ENCODE results near the gene MOG.

The MOG gene

GRCh38 chr6:29676981-29677601 is 20.2 kb downstream of the MOG start:
- DNase-seq (ENCODE audit: low spot score), result no peak

GRCh38 chr6:29678114-29678513 is 21.2 kb downstream of the MOG start:
- DNase-seq (ENCODE audit: low spot score), result no peak

- DNase-seq (ENCODE audit: low spot score), result no peak
Observed at GRCh38 chr6:29679962-29680361, 23.1 kb downstream of the MOG start.

DNA sequence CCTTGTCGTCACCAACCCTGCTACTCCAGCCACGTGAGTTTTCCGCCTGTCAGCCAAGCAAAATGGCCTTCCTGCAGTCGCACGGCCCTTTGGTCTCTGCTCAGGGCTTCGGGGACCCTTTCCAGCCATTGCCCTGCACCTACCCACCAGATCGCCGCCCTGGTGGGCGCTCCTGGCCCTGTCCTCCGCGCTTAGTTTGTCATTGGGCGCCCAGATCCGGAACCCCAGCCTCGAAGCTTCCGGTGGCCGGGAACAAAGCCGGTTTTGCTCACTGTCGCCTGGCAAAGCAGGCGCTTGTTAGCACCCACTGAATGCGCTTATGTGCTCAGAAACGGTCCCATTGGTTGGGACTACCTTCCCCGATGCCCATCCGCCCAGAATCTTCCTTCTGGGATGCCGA is 23.5 kb downstream of the MOG start:
- DNase-seq (ENCODE audit: low spot score), result no peak

DNA sequence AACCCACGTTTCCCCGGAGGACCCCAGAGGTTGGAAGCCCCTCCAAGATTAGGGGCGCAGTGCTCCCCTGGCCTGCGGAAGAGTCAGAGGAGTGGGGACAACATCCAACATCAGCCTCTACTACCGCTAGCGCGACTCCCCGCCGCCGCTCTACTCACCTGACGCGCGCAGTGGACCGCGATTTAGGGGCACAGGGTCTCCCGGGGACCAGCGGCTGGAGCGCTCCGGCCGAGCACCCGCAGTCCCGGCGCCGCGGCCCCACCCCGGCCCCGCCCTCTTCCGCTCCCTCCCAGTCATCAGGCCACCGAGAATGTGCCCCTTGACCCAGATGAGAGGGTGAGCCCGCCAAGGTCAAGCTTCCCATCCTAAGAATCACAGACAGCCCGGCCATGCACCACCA is 24.0 kb downstream of the MOG start, which contains the start of gene ZFP57:
TSS of gene ZFP57 (minus strand) at position 249 of the 400 bp plus-strand sequence. CDS start 4,149 bp downstream, outside the sequence.
- no peak for DNase-seq (ENCODE audit: low spot score)

DNA sequence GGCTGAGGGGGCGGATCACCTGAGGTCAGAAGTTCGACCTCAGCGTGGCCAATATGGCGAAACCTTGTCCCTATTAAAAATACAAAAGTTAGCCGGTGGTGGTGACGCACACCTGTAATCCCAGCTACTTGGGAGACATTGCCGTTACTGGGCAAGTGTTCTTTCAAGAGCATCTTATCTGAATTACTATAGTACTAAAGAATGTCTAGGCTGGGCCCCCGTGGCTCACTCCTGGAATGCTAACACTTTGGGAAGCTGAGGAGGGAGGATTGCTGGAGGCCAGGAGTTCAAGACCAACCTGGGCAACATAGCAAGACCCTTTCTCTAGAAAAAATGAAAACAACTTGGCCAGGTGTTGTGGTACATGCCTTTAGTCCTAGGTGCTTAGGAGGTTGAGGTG is 24.9 kb downstream of the MOG start:
- DNase-seq (ENCODE audit: low spot score), result no peak

DNA sequence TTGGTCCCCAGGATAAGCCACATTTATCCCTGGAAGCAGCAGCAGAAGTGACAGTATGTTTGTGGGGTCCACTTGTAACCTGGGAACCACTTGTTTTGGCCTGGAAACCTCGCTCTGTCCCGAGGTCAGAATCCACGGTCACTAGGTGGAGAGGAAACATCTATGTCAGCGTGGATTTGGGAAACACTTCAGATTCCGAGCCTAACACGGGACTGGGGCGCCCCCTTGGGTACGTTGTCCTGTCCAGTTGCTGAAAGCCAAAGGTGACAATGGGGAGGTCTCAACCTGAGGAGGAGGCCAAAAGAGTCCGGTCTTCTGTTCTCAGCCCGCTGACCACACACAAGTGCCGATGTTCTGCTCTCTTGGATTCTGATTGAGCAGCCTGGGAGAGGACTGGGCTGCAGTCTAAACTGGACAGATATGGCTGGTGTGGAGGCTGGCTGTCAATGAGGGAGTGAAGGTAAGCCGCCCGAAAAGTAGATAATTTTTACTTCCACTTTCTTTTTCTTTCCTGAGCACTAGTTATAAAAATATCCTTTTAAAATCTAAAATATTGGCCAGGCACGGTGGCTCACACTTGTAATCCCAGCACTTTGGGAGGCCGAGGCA is 28.9 kb downstream of the MOG start:
- DNase-seq (ENCODE audit: low spot score), result no peak

DNA sequence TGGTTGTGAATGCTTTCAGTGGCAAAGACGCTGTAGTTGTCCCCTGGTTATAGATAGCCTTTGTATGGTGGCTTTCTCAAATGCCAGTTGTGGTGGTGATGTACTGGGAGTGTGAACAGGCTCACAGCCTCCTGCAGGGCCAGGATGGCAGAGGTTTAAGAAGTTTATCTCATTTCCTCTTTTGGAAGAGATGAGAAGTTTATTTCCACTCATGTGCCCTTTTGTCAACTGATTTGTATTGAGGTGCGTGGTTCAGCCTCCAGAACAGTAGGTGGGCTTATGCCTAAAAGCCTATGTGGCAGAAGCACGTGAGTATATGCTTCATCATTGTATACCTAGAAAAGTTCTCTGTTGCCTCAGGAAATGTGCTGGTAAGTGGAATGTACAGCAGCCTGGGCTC is 37.7 kb downstream of the MOG start:
- no peak for DNase-seq (ENCODE audit: low spot score)

DNA sequence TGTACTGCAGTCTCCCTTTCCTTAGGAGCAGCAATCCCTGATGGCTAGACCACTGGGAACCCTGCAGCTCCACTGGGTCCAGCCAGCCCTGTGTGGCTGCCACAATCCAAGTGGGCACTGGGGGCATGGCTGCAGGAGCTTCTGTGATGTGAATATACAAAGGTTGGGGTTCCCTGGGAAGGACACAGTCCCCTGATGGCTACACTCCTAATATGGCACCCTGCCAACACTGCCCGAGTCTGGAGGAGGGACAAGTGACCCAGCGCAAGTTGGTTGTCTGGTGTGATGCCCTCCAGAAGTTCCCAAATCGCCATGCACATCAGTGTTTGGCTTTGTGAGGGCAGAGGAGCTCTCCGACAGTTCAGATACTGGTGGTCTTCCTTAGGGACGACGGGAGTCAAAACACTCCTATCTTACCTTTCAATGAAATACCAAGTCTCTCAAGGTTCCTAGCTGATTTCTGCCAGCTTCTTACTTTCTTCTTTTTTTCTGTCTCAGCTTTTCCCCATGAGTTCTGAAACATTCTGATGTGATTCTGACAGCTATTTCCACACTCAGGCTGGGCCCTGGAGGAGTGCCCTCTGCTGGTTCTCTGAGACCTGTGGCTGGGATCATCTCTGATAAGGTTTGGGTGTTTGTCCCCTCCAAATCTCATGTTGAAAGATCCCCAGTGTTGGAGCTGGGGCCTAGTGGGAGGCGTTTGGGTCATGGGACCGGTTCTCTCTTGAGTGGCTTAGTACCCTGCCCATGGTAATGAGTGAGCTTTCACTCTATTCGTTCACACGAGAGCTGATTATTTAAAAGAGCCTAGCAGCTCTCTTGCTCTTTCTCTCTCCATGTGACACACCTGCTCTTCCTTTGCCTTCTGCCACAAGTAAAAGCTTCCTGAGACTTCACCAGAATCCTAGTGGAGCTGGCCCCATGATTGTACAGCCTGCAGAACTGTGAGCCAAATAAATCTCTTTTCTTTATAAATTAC is 39.5 kb downstream of the MOG start:
- DNase-seq (ENCODE audit: low spot score), result no peak

- DNase-seq (ENCODE audit: low spot score), result no peak
Observed at GRCh38 chr6:29702519-29703103, 45.7 kb downstream of the MOG start.

DNA sequence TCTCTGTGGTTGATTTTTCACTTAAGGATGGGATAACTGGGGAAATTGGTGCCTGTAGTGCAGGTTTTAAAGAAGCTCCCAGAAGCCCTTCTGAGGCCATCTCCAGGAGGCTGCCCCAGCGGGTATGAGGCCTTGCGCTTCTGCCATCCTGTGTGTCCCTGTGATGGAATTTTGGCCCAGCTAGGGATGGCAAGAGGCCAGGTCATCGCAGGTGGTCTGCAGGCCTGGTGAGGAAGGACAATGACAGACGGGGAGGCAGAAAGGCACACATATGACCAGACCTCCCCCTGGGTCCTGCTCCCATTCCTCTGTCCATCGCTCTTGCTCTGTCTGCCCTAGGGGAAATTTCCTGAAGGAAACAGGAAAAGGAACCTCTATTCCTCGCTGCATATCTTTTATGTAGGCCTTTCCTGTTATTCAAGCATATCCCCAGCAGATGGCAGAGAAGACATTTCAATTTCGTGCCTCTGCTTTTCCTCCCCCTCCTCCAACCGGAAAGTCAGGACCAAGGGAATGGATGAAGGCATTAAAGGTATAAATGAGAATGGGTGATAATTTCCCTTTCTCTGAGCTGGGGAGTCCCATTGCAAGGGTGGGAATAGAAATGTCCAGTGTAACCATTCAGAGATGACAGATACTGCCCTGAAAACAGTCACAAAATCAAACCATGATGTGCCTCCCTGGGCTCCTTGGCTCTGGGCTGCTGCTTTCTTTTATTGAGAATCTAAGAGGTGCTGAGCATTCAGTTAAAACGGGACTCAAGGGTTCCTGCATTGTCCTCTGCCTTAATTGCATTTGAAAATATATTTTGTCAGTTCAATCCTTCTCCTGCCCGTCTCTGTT is 48.7 kb downstream of the MOG start:
- no peak for DNase-seq (ENCODE audit: low spot score)

GRCh38 chr6:29708432-29709179 is 51.7 kb downstream of the MOG start:
- no peak for DNase-seq (ENCODE audit: low spot score)

GRCh38 chr6:29709188-29709587 is 52.3 kb downstream of the MOG start:
- DNase-seq (ENCODE audit: low spot score), result no peak

DNA sequence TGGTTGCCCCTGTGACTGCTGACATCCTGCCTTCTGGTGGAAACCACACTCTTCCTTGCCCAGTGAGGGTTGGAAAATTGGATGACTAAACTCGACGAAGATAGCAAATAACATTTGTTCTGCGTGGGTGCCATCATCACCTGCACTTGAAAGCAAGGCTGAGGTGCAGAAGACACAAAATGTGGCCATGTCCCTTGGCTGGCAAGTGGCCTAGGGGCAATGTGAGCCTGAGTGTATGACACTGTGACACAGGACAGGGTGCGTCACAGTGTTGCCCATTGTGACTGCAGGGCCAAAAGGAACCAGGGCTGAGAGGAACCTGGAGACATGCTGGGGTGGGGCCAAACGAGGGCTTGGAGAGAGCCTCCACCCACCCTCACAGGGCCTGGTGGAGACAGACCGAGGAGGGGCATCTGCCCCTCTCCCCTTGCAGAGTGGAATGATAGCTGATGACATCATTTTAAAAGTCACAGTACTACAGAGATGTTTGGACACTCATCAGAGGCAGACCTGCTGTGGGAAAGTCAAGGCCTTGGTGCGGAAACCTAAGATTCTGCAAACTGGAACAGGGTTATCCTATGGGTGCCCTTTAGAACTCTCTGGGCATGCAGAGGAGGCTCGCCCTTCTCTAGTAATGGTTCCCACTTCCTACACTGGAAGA is 53.5 kb downstream of the MOG start:
- no peak for DNase-seq (ENCODE audit: low spot score)

- no peak for DNase-seq (ENCODE audit: low spot score)
Observed at GRCh38 chr6:29720863-29721262, 64.0 kb downstream of the MOG start.
